MM.1S (cell line): Measurements from ENCODE around the gene HAGHL.

Source experiments
- EZH2 ChIP-seq: fragments of 300-600 bp; sonication (generic); optimal IDR thresholded peaks from 2 replicates; pipeline ENCODE3; 2017; ENCODE audit warnings: low read depth, mild to moderate bottlenecking, antibody characterized with exemption, low read length, mixed read lengths
- TF ChIP-seq, protein P1 (sequence below): fragments of 300-600 bp; sonication (generic); IDR thresholded peaks from 2 replicates; pipeline ENCODE4 v1.5.1; 2016; ENCODE audit warnings: antibody characterized with exemption, low read length, mixed read lengths

DNA sequence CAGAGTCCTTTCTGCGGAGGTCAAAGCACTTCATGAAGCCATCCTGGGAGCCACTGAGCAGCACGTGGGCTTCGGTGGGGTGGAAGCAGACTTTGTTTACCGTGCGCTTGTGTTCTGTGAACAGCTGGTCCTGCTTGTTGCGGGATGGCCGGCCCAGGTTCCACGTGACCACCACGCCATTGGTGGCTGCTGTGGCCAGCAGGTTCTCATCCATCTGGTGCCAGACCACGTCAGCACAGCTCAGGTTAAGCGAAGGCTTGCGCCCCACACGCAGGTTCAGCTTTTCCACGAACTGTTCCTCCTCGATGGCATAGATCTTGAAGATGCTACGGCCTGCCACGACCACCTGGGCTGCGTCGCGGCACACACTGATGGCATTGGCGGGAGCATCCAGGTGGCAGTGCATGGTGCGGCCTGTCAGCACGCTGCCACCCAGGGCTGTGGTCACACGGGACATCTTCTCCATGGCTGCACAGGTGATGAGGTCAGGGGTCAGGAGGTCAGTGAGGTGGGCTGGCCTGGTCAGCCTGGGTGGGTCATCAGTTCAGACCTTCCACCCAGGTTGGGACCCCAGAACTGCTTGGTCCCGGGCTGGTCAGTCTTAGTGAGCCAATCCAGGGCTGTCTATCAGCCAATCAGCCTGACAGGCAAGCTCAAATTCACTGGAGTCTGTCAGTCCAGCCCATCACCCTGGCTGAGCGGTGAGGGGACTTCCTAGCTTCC is 37.6 kb upstream of the HAGHL start:
- no peak for TF ChIP-seq EZH2
- TF ChIP-seq, protein P1, sequence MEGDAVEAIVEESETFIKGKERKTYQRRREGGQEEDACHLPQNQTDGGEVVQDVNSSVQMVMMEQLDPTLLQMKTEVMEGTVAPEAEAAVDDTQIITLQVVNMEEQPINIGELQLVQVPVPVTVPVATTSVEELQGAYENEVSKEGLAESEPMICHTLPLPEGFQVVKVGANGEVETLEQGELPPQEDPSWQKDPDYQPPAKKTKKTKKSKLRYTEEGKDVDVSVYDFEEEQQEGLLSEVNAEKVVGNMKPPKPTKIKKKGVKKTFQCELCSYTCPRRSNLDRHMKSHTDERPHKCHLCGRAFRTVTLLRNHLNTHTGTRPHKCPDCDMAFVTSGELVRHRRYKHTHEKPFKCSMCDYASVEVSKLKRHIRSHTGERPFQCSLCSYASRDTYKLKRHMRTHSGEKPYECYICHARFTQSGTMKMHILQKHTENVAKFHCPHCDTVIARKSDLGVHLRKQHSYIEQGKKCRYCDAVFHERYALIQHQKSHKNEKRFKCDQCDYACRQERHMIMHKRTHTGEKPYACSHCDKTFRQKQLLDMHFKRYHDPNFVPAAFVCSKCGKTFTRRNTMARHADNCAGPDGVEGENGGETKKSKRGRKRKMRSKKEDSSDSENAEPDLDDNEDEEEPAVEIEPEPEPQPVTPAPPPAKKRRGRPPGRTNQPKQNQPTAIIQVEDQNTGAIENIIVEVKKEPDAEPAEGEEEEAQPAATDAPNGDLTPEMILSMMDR: no peak
